Activated CD8-positive, alpha-beta memory T cell treated with anti-CD3 and anti-CD28 coated beads, Interleukin-2, amount 50 U/mL, for 48 hours (primary cell): ENCODE measurements around the gene WWOX.
"Not testable (repeated sequence)": the region's sequence is repeated elsewhere in the genome, so short reads cannot be mapped to it uniquely, and the experiment has no call there.

Experiments used
- DNase-seq: peaks from one replicate; pipeline ENCODE4 v3.0.0-alpha.2; 2020

The WWOX gene

DNA sequence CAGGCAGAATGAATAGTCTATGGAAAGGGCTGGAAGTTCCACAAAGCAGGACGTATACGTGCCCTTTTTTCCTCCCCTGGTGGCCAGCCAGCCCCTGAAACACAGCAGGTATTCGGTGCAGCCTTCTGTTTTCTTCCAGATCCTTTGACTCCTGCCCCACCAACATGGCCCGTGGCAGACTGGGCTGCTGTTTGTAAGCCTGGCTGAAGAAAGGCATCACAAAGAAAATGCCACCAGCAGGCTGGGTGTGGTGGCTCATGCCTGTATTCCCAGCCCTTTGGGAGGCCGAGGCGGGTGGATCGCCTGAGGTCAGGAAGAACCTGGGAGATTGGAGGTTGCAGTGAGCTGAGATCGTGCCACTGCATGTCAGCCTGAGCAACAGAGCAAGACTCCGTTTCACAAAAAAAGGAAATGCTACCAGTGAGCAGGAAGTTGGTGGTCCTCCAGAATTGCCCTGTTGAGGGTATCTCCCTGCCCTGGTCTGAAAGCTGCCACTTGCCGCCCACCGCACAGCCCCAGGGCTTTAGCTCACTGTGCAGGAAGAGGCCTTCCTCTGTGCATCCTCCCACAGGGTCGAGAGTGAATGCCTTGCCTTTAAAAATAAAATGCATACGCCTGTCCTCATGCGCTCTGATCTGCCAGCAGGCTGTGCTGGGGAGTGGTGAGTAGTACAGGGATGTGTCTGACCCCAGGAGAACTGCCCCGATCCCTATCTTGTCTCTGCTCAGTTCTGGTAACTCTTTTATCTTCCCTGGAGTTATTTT, 913.4 kb downstream of the WWOX start:
- no peak for DNase-seq

DNA sequence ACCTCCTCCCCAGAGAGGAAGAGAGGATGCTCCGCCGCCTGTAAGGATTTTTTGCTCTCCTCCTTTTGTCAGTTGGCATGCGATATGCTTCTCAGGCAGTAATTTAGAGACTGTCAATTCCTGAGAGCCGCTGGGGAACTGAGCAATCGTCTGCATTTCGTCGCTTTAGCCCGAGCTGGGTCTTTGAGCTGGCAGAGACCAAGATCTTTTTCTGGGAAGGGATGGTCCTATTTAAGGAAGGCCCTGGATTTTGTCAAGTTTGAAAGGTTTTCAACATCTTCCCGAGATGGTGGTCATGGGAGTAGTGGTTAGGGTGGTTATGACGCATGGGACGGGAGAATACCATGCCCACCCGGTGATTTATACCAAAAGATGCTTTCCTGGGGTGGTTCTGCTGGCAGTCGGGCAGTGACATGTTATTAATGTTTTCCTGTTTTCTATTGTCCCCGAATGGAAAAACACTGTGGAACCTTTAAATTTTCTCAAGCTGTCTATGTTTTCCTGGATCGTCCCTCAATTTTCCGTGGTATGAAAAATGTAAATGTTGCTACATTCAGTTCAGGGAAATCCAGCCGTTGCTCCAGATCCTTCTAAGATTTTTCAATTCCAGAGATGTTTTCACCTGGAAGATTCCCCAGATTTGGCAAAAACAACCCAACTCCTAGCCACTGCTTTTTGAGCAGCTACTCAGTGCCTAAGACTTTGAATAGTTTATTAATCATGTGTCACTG, 914.6 kb downstream of the WWOX start:
- no peak for DNase-seq

GRCh38 chr16:79018650-79019429, 919.4 kb downstream of the WWOX start:
- DNase-seq: no peak

DNA sequence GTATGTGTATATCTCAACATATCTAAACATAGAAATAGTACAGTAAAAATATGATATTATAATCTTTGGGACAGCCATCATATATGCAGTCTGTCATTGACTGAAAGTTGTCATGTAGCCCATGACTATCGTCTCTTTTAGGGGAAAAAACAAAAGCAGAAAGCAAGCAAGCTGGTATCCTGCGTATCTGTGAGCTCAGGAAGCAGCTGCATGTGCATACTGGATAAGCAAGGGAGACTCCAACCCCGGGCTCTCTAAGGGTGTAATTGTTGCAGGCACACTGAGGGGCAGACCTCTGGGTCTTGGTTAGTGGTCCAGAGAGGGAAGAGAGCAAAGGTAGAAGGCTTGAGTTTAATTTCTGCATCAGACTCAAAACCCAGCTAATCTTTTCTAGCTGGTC, 920.0 kb downstream of the WWOX start:
- DNase-seq: no peak

DNA sequence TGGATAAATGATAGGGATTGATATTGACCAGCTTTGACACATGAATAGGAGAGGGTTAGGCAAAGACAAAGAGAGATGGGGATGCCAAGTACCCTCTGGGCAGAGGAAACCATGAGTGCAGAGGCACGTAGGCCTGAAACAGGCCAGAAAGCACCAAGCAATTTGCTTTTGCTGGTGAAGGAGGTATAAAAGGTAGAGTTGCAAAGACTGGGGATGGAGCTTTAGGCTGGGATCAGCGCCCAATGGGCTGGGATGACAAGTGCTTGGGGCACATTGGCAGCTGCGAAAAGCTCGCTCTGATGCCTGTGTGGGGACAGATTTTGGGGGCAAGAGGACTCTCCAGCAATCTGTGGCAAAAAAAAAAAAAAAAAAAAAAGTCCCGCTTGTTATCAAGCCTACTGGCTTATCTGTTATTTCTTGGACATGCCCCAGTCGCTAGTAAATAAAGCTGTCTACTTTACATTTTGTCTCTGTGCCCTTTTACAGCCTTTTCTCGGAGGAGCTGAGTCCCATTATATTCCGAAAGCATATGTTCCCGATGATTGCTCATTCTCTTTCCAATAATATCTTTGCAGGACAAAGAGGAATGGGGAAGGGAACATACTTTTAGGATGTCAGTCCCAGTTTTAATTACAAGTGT, 922.7 kb downstream of the WWOX start:
- no peak for DNase-seq

- DNase-seq: no peak
These were observed 926.7 kb downstream of the WWOX start for GRCh38 chr16:79026117-79026516.

DNA sequence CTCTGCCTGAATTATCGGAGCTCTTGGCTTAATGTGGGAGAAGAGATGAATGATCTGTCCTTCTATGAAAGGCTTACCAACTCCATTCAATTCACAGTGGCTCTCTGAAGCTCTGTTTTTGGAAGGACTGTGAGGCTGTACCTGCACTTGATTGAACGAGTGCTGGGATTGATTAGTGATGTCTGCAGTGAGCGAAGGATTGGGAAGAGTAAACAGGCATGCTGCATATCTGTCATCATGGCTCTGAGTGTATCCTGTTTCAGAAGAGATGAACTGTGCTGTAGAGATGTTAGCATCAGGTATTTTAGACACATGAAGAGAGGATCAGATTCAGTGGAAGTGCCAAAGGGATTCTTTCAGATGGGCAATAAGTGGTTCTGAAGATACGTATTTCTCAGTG, 937.1 kb downstream of the WWOX start:
- no peak for DNase-seq

DNA sequence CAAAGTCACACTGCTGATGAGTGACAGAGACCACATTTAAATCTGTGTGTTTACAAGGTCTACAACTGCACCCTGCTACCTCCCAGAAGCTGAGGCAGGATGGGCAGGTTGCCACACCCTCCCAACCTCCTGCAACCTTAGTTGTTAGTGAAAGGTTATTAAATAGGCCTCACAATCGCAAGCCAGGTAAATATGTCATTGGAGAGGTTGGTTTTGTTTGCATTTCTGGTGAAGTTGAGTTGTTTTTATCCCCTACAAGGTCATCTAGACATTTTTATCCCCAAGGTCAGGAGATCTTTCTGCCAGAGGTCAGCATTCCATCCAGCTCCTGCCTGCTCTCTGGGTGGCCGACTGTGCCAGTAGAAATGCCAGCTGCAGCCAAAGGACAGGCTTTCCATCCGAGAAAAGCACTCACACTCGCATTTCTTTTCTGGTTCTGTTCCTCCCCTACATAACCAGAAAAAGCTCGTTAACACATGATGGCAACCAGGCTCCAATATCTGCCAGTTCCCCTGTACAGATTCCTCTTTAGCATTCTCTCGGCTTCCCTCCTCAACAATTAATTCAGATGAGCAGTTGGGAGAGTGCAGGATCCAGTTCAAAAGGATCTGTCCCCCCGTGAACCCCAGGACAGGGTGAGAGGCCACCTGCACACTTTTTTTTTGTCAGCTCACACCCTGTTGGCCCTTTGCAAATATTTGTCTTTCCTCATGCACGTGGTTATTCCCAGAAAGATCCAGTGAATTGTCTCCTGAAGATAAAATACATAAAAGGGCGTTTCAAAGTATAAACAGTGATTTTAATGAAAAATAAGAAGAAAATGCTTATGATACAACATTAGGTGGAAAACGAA, 938.3 kb downstream of the WWOX start:
- no peak for DNase-seq

DNA sequence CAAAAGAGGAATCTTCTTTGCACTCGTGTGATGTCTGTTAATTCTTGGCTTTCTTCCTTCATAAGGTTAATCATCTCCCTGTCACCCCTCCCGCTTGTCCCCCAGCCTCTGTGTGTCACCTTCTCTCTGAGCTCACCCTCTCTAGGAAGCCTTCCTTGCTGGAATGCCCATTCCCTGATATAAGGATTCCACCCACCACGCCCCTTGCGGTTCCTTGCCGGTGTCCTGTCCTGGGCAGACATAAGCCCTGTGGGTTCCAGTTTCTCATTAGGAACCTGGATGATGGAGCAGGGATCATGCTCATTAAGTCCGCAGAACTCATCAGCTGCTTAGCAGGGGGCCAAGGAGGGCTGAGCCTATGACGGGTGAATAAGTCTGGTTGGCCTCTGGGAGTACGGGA, 941.8 kb downstream of the WWOX start:
- DNase-seq: no peak

DNA sequence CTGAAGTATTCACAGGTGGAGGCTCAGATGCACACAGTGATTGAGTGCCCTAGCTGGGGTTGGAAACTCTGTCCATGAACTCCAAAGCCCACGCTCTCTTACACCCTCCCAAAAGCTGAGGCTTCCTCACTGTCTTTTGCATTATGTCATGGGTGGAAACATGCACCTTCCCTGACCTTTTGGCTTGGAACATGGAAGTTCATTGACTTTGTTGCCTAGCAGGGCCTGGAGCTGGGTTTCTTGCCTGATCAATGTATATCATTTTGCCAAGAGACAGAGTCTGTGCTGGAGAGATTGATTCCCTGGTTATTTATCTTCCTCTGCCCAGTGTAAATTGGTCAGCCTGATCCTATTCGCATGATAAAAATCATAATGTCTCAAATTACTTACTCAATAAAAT, 942.7 kb downstream of the WWOX start:
- DNase-seq: no peak

GRCh38 chr16:79042886-79043285, 943.4 kb downstream of the WWOX start:
- DNase-seq: no peak

DNA sequence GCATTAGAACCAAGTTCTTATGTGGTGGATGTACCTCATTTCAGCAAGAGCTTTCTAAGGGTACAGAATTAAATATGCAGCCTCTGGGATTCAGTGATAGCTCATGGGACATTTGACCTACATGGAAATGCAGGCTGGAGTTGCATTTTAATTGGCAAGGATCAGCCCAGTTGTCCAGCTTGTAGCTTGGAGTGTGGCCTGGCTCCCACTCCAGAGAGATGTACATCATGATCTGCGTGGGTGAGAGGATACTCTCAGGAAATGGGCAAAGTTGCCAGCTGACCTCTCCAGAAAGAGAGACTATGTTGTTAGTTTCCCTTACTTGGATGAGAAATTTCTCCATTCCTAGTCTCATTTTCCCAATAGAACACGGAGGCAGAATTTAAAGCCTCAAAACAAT, 945.7 kb downstream of the WWOX start:
- DNase-seq: no peak

DNA sequence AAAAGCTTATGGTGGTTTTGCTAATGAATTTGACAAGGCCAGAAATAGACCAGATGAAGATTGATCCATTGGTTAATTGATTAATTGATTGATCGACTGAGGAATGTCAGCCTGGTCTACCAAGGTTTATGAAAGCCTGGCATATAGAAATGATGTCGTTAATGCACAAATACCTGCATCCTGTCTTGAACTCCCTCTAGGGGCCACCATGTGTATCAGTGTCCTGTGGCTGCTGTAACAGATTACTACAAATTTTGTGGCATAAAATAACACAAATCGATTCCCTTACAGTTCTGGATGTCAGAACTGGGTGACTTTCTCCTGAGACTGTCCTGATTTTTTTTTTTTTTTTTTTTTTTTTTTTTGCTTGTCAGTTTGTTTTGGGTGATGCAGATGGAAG, 947.9 kb downstream of the WWOX start:
- DNase-seq: no peak

DNA sequence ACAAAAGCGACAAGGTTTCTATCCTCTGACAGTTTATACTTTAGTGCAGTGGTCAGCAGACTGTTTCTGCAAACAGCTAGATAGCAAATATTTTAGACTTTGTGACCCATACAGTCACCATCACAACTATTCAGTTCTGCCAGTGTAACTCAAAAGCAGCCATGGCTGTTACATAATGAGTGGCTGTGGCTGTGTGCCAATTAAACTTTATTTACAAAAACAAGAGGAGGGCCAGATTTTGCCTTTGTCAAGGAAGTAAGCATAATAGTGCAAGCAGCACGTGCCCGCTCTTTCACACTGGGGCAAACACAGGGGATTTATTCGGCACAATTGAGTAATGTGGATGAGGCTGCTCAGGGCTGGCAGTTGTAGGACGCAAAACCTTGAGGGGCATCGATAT, 949.6 kb downstream of the WWOX start:
- no peak for DNase-seq

DNA sequence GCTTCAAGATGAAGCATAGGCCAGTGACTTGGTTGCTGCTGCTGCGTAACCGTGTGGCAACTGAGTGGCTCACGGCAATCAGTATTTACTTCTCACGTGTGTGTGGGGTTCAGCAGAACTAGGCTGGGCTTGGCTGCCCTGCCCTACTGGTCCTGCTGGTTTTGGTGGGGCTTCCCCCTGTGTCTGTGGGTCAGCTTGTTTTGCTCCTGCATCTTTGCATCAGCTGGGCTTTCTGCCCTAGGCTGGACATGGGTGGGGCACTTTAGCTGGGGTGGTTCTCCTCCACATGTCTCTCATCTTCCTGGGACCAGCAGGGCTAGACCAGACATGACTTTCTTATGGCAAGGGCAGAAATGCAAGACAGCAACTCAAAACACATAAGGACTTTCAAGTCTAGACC, 950.6 kb downstream of the WWOX start:
- no peak for DNase-seq

GRCh38 chr16:79051313-79051712, 951.9 kb downstream of the WWOX start:
- DNase-seq: no peak

- DNase-seq: not testable (repeated sequence)
These were observed 952.7 kb downstream of the WWOX start for GRCh38 chr16:79052198-79052597.

- no peak for DNase-seq
These were observed 954.1 kb downstream of the WWOX start for GRCh38 chr16:79053577-79053976.

- no peak for DNase-seq
These were observed 954.9 kb downstream of the WWOX start for GRCh38 chr16:79054211-79054984.

- DNase-seq: no peak
These were observed 956.0 kb downstream of the WWOX start for GRCh38 chr16:79055251-79055970.

GRCh38 chr16:79061181-79061580, 961.7 kb downstream of the WWOX start:
- DNase-seq: no peak
